ENCODE measurements around the gene NAALADL2.

DNA sequence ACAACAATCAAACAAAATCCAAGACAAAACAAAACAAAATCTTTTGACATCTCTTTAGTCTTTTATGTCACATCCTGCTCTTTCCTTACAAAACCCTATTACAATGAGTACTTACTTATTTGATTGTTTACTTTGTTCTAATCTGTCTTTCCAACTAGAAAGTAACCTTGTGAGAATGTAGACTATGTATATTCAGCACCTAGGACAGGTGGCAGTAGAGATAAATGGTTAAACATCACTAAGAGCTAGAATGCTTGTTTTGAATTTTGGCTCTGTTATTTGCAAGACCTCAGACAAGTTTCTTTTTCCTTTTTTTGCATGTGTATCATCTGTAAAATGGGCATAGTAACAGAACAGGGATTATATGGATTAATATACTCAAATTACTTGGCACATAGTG lies 33.1 kb upstream of the NAALADL2 start:
- TF ChIP-seq CTCF (IDR thresholded peaks at IDR 0.05; ENCODE audit: borderline replicate concordance, extremely low read depth, low read length, poor library complexity, severe bottlenecking) (no peak), EZH2 (IDR thresholded peaks at IDR 0.05; ENCODE audit: borderline replicate concordance, low read depth, low read length, severe bottlenecking) (no peak)

Measured in DND-41 (cell line).